A673 (cell line): ENCODE results near the gene HSPB1. TPM values are rescaled to one million over a fixed set of nuclear protein-coding genes. Genes with fewer than 3 reads are reported as not detected.

Experiments used
- BruUV-seq: library from RNA; stranded (reverse); fragments of 400-500 nt; replicated peaks from 2 replicates; lab custom pipeline; 2021; lab: Mats Ljungman, UMichigan
- CTCF ChIA-PET: fragments of 300-600 bp; sonication (Branson Sonifier 250); formaldehyde crosslinking; loops from one replicate; lab custom pipeline; 2022; ENCODE audit warnings: antibody characterized with exemption; lab: Charles Lee
- POLR2A ChIA-PET: fragments of 300-600 bp; sonication (Branson Sonifier 250); formaldehyde crosslinking; loops from one replicate; lab custom pipeline; 2022; ENCODE audit warnings: antibody characterized with exemption; ENCODE audit not compliant: low non-redundant PET; lab: Charles Lee
- DNase-seq: peaks from one replicate; pipeline ENCODE4 v3.0.0-alpha.2; 2015; ENCODE audit warnings: low spot score
- H3K27ac ChIP-seq: fragments of 200-600 bp; sonication (generic); 2 replicates; pipeline ENCODE4 v1.5.1; 2016; ENCODE audit warnings: mixed run types, low read depth, mild to moderate bottlenecking, mixed read lengths, antibody characterized with exemption, low read length; ENCODE audit not compliant: poor library complexity, severe bottlenecking
- H3K27me3 ChIP-seq: fragments of 200-600 bp; sonication (generic); replicated peaks from 2 replicates; pipeline ENCODE4 v1.6.1; 2017; ENCODE audit warnings: mixed run types, low read depth, mild to moderate bottlenecking, mixed read lengths, antibody characterized with exemption, low read length; ENCODE audit not compliant: insufficient read depth, poor library complexity
- H3K36me3 ChIP-seq: fragments of 200-600 bp; sonication (generic); 2 replicates; pipeline ENCODE4 v1.6.1; 2016; ENCODE audit warnings: mixed run types, mild to moderate bottlenecking, mixed read lengths, antibody characterized with exemption, low read length; ENCODE audit not compliant: insufficient read depth, poor library complexity, severe bottlenecking
- H3K4me1 ChIP-seq: fragments of 200-600 bp; sonication (generic); 2 replicates; pipeline ENCODE4 v1.6.1; 2017; ENCODE audit warnings: mixed run types, mild to moderate bottlenecking, mixed read lengths, antibody characterized with exemption, low read length; ENCODE audit not compliant: insufficient read depth, poor library complexity, severe bottlenecking
- H3K4me3 ChIP-seq: fragments of 200-600 bp; sonication (generic); 2 replicates; pipeline ENCODE4 v1.5.1; 2016; ENCODE audit warnings: low read depth, mixed run types, mild to moderate bottlenecking, mixed read lengths, low read length; ENCODE audit not compliant: poor library complexity, severe bottlenecking
- H3K9me3 ChIP-seq: fragments of 200-600 bp; sonication (generic); 2 replicates; pipeline ENCODE4 v1.6.1; 2016; ENCODE audit warnings: mixed run types, low read depth, mild to moderate bottlenecking, mixed read lengths, antibody characterized with exemption, low read length; ENCODE audit not compliant: poor library complexity, severe bottlenecking
- EZH2 ChIP-seq: fragments of 200-600 bp; sonication (generic); IDR thresholded peaks from 2 replicates; pipeline ENCODE4 v1.6.1; 2017; ENCODE audit warnings: borderline replicate concordance, low read depth, mild to moderate bottlenecking, mixed read lengths, antibody characterized with exemption, low read length; ENCODE audit not compliant: poor library complexity, severe bottlenecking
- intact Hi-C: fragments of 100-400 bp; cut with micrococcal nuclease; formaldehyde crosslinking; loops from one replicate; pipeline ENCODE4 v1.10.0; 2022; ENCODE audit not compliant: unreplicated experiment
- total RNA-seq: library from RNA; stranded (reverse); gene quantifications from 2 replicates; pipeline ENCODE4 v1.2.3, GENCODE V29; 2021
- TF ChIP-seq, protein P1 (sequence below): fragments of 300-800, 200-600 bp; sonication (generic); conservative IDR thresholded peaks from 2 replicates; pipeline ENCODE4 v1.5.1; 2017; ENCODE audit warnings: low read depth, mild to moderate bottlenecking, antibody characterized with exemption, low read length, moderate library complexity, mixed read lengths

The HSPB1 gene
- total RNA-seq, 1 experiment from 2014 or later: 354 TPM

DNA sequence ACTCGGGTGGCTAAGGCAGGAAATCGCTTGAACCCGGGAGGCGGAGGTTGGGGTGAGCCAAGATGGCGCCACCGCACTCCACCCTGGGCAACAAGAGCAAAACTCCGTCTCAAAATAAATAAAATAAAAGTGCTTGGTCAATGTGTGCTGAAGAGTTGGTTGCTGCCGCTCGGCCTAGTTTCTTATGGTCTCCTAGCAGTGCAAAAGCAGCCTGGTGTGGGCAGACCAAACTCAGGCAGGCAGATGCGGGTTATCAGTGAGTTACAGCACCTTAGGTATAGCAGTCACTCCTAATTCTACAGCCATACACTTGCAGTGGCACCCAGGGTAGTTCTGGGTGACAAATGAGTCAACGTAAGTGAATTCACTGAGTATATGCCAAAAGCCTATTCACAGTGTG lies 22.6 kb downstream of the HSPB1 start:
- Histone ChIP-seq H3K9me3 (no peaks in the 10 kb centered on the region), H3K27ac (no peak overlapping the region), H3K4me3 (no peak overlapping the region), H3K4me1 (no peaks in the 10 kb centered on the region), H3K36me3 (peaks cover 45% of the 10 kb centered on the region), H3K27me3 (no peaks in the 10 kb centered on the region)
- no peak for DNase-seq
- POLR2A ChIA-PET: no interaction called here
- intact Hi-C loops: no loop called here
- BruUV-seq: no TSS peak
- CTCF ChIA-PET: no interaction called here
- TF ChIP-seq, protein P1, sequence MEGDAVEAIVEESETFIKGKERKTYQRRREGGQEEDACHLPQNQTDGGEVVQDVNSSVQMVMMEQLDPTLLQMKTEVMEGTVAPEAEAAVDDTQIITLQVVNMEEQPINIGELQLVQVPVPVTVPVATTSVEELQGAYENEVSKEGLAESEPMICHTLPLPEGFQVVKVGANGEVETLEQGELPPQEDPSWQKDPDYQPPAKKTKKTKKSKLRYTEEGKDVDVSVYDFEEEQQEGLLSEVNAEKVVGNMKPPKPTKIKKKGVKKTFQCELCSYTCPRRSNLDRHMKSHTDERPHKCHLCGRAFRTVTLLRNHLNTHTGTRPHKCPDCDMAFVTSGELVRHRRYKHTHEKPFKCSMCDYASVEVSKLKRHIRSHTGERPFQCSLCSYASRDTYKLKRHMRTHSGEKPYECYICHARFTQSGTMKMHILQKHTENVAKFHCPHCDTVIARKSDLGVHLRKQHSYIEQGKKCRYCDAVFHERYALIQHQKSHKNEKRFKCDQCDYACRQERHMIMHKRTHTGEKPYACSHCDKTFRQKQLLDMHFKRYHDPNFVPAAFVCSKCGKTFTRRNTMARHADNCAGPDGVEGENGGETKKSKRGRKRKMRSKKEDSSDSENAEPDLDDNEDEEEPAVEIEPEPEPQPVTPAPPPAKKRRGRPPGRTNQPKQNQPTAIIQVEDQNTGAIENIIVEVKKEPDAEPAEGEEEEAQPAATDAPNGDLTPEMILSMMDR: no peak
- TF ChIP-seq EZH2: no peak

DNA sequence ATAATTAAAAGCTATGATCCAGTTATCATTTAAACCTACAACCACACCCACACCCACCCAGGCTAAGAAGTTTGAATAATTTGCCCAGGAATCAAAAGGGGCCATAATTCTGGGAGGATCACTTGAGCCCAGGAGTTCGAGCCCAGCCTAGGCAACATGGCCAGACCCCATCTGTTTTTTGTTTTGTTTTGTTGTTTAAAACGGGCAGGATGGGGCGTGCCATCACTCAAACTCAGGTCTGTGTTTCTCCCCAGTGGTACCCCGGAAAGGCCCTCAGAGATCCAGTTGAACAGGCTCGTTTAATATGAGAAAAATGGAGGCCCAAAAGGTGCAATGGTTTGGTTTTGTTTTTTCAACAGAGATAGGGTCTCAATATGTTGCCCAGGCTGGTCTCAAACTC lies 23.3 kb downstream of the HSPB1 start:
- BruUV-seq: no TSS peak
- H3K36me3 ChIP-seq: peaks cover 52% of the 10 kb centered on the region

DNA sequence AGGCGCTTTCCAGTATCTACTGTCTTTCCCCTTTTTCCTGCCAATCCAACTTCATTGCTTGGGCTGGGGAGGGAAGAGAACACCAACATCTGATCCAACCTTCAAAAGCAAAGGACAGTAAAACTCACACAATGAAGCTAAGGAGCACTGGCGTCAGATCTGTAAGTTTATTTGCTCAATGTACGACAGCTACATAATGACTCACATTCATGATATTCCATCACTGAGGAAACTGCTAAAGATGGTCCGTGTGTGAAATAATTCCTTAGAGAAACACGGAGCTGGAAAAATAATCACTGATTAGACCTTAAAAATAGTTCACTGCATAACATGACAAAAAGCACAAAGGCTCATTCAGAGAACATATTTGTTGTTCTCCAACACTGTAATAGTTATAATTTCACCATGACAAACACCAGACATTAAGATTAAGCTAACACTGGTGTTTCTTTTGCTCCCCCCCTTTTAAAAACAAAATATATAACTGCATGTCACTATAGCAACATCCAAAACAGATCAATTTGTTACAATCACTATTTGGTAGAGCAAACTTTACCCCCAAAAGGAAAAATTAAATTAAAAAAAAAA lies 24.3 kb downstream of the HSPB1 start:
- Histone ChIP-seq H3K9me3 (no peaks in the 10 kb centered on the region), H3K4me3 (no peak overlapping the region), H3K27ac (no peak overlapping the region), H3K4me1 (no peaks in the 10 kb centered on the region), H3K27me3 (no peaks in the 10 kb centered on the region), H3K36me3 (peaks cover 55% of the 10 kb centered on the region)
- CTCF ChIA-PET: no interaction called here
- intact Hi-C loops: no loop called here
- DNase-seq: no peak
- POLR2A ChIA-PET: no interaction called here
- BruUV-seq: no TSS peak
- no peak for TF ChIP-seq EZH2
- TF ChIP-seq, protein P1: no peak

More for the DNA sequence above, 23.3 kb downstream of the HSPB1 start:
- Histone ChIP-seq H3K4me1 (no peaks in the 10 kb centered on the region), H3K4me3 (no peak overlapping the region), H3K27ac (no peak overlapping the region), H3K27me3 (no peaks in the 10 kb centered on the region), H3K9me3 (no peaks in the 10 kb centered on the region)
- intact Hi-C loops: no loop called here
- no peak for DNase-seq
- CTCF ChIA-PET: no interaction called here
- POLR2A ChIA-PET: no interaction called here
- TF ChIP-seq, protein P1: no peak
- TF ChIP-seq EZH2: no peak
